HepG2 (cell line): Measurements from ENCODE around the gene EBF4. TPM values are rescaled to one million over a fixed set of nuclear protein-coding genes. Genes with fewer than 3 reads are reported as not detected.

Experiments
- ATAC-seq: fragments of 200-7000 bp; cut with Tn5 transposase; 3 replicates; pipeline ENCODE4 v1.9.1; 2020; ENCODE audit warnings: mild to moderate bottlenecking, moderate library complexity
- BruUV-seq: library from RNA; stranded (reverse); fragments of 400-500 nt; replicated peaks from 2 replicates; lab custom pipeline; 2021; lab: Mats Ljungman, UMichigan
- CTCF ChIA-PET: fragments of 300-600 bp; formaldehyde crosslinking; extraction: SDS; loops from one replicate; lab custom pipeline; 2021; ENCODE audit warnings: low total read pairs, inconsistent platforms, low intra/inter-chr PET ratio; lab: Yijun Ruan, JAX
- POLR2A ChIA-PET: fragments of 350-600 bp; sonication (Branson Sonifier 250); formaldehyde crosslinking; loops from one replicate; lab custom pipeline; 2020; ENCODE audit warnings: antibody characterized with exemption, inconsistent platforms; lab: Yijun Ruan, JAX
- DNase-seq: peaks from one replicate; pipeline ENCODE4 v3.0.0-alpha.2; 2015; ENCODE audit warnings: low spot score
- FAIRE-seq: peaks from 3 replicates; lab custom pipeline; 2011; peaks lifted over from hg19 to GRCh38; lab: Jason Lieb, UNC
- H2AFZ ChIP-seq: one replicate; pipeline ENCODE4 v1.6.1; 2011; ENCODE audit warnings: low read length, inconsistent platforms
- H3K27ac ChIP-seq: fragments of 300-600 bp; 3 replicates; pipeline ENCODE4 v1.8.0; 2011; ENCODE audit warnings: mixed run types, mild to moderate bottlenecking, mixed read lengths, low read length, inconsistent platforms; ENCODE audit not compliant: insufficient read depth; ENCODE audit errors: extremely low read length
- H3K27me3 ChIP-seq, 2 experiments: fragments of 200-600 bp in 1 of 2; 2 replicates in 1 of 2; 3 replicates in 1 of 2; pipeline versions ENCODE4 v1.6.0 to v1.8.0; 2011; ENCODE audit warnings: low read length in 2 of 2, mild to moderate bottlenecking in 2 of 2, moderate library complexity in 2 of 2, inconsistent platforms in 1 of 2; ENCODE audit not compliant: insufficient read depth in 2 of 2, control insufficient read depth in 1 of 2
- H3K36me3 ChIP-seq, 2 experiments: fragments of 200-600 bp in 1 of 2; replicated peaks in 1 of 2; 2 replicates in 1 of 2; 3 replicates in 1 of 2; pipeline versions ENCODE4 v1.5.1 to v1.8.0; 2011; ENCODE audit warnings: low read length in 2 of 2, inconsistent platforms in 1 of 2; ENCODE audit not compliant: insufficient read depth in 2 of 2, control insufficient read depth in 1 of 2
- H3K4me1 ChIP-seq: 2 replicates; pipeline ENCODE4 v1.5.1; 2012; ENCODE audit warnings: low read length, inconsistent platforms; ENCODE audit not compliant: insufficient read depth
- H3K4me2 ChIP-seq: 2 replicates; pipeline ENCODE4 v1.6.0; 2011; ENCODE audit warnings: low read depth, low read length, inconsistent platforms
- H3K4me3 ChIP-seq, 3 experiments: fragments of 200-600 bp in 1 of 3; sonication (generic), shearing (Covaris generic) in 1 of 3; replicated peaks in 1 of 3; 2 replicates each; pipeline ENCODE4 v1.5.1; 2011 to 2016; ENCODE audit warnings: low read length in 3 of 3, inconsistent platforms in 2 of 3, low read depth in 2 of 3, mild to moderate bottlenecking in 2 of 3, control low read depth in 1 of 3, mixed read lengths in 1 of 3; ENCODE audit not compliant: insufficient read depth in 1 of 3
- H3K79me2 ChIP-seq: one replicate; pipeline ENCODE4 v1.6.1; 2011; ENCODE audit warnings: low read length, inconsistent platforms; ENCODE audit not compliant: insufficient read depth
- H3K9ac ChIP-seq: 2 replicates; pipeline ENCODE4 v1.6.0; 2011; ENCODE audit warnings: mild to moderate bottlenecking, low read depth, low read length, inconsistent platforms; ENCODE audit not compliant: insufficient read depth
- H3K9me3 ChIP-seq: 2 replicates; pipeline ENCODE4 v1.5.1; 2012; ENCODE audit warnings: mild to moderate bottlenecking, low read length
- H4K20me1 ChIP-seq: 2 replicates; pipeline ENCODE4 v1.6.0; 2011; ENCODE audit warnings: inconsistent platforms, mild to moderate bottlenecking, low read length, moderate library complexity; ENCODE audit not compliant: insufficient read depth
- GABPA ChIP-seq, 2 experiments: IDR thresholded peaks; 2 replicates each; pipeline ENCODE4 v1.6.1; 2011 to 2016; ENCODE audit warnings: low read depth in 2 of 2, low read length in 1 of 2, missing biosample characterization in 1 of 2, missing genetic modification characterization in 1 of 2
- POLR2AphosphoS5 ChIP-seq: IDR thresholded peaks from 2 replicates; pipeline ENCODE4 v1.6.1; 2012; ENCODE audit warnings: low read depth, low read length
- POLR2G ChIP-seq: fragments of 200-400 bp; formaldehyde crosslinking; IDR thresholded peaks from 2 replicates; pipeline ENCODE4 v1.6.1; 2018; ENCODE audit warnings: mild to moderate bottlenecking, low read depth, low read length, moderate library complexity
- SP5 ChIP-seq: IDR thresholded peaks from 2 replicates; pipeline ENCODE4 v1.6.1; 2016; ENCODE audit warnings: low read depth, borderline replicate concordance
- ZNF605 ChIP-seq: sonication (generic); formaldehyde crosslinking; IDR thresholded peaks from 2 replicates; pipeline ENCODE4 v1.8.0; 2022; ENCODE audit warnings: mild to moderate bottlenecking, missing genetic modification reagents
- ZNF768 ChIP-seq: sonication (generic); formaldehyde crosslinking; IDR thresholded peaks from 2 replicates; pipeline ENCODE4 v1.4.0; 2020; ENCODE audit warnings: missing genetic modification reagents
- WGBS: methylation state at CpG from one replicate; pipeline ENCODE4 v1.1.6; 2017; ENCODE audit warnings: low lambda C conversion rate; 5-methylcytosine and 5-hydroxymethylcytosine counted together
- in situ Hi-C: cut with HindIII; loops from 2 replicates; pipeline ENCODE4 v1.10.0; 2017; ENCODE audit warnings: low pct_unique_long_range_greater_than_20kb; ENCODE audit not compliant: extremely low pct_ligation_motif_present
- intact Hi-C: fragments of 100-400 bp; cut with micrococcal nuclease; formaldehyde crosslinking; loops from one replicate; pipeline ENCODE4 v1.10.0; 2022; ENCODE audit not compliant: unreplicated experiment
- polyA plus RNA-seq, 8 experiments: library from polyadenylated mRNA; depleted of rRNA in 3 of 8; stranded (reverse) in 7 of 8; unstranded in 1 of 8; fragments of >200 nt; fragmentation: Illumina TruSeq in 4 of 8; extraction: Trizol in 4 of 8; gene quantifications; 2 replicates each; pipeline versions ENCODE4 v1.2.1 to v1.2.3, GENCODE V29; 2011 to 2016; ENCODE audit warnings: low read depth in 4 of 8, missing spikeins in 1 of 8, mixed read lengths in 1 of 8; ENCODE audit not compliant: insufficient read depth in 1 of 8
- total RNA-seq, 5 experiments: library from RNA; depleted of rRNA; stranded (reverse); fragments of >200 nt; fragmentation: Illumina TruSeq; extraction: Trizol; gene quantifications; 2 replicates each; pipeline ENCODE4 v1.2.3, GENCODE V29; 2016; ENCODE audit warnings: low read depth in 1 of 5
- TF ChIP-seq, protein P1 (sequence below): sonication (generic); formaldehyde crosslinking; IDR thresholded peaks from 2 replicates; pipeline ENCODE4 v1.5.0; 2020; ENCODE audit warnings: missing genetic modification reagents
- TF ChIP-seq, protein P2 (sequence below), 2 experiments: sonication (generic) in 1 of 2; formaldehyde crosslinking in 1 of 2; IDR thresholded peaks; 2 replicates each; pipeline versions ENCODE4 v1.5.1 to v1.6.1; 2011 to 2020; ENCODE audit warnings: borderline replicate concordance in 1 of 2, low read depth in 1 of 2, low read length in 1 of 2, mild to moderate bottlenecking in 1 of 2, missing genetic modification reagents in 1 of 2, moderate library complexity in 1 of 2
- TF ChIP-seq, protein P3 (sequence below): sonication (generic); formaldehyde crosslinking; IDR thresholded peaks from 2 replicates; pipeline ENCODE4 v1.4.0; 2020; ENCODE audit warnings: missing genetic modification reagents

Gene EBF4
- total and polyA plus RNA-seq, 2 of the 13 experiments (the other 11 are each of a cell fraction or from before 2014, with no cell fraction given): 0.84 to 2.2 TPM

DNA sequence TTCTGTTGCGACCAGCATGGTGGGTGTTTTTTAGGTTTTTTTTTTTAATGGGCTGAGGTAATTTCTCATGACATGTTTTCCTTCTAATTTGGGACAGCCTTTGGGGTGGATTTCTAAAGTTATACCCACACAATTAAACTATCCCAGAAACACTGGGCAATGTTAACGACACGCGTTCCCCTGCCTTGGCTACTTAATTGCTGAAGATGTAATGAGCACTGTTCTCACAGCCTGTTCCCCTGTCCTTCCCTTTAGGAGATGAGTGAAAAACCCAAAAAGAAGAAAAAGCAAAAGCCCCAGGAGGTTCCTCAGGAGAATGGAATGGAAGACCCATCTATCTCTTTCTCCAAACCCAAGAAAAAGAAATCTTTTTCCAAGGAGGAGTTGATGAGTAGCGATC is 34.9 kb upstream of the EBF4 start (continued):
- TF ChIP-seq, protein P1, sequence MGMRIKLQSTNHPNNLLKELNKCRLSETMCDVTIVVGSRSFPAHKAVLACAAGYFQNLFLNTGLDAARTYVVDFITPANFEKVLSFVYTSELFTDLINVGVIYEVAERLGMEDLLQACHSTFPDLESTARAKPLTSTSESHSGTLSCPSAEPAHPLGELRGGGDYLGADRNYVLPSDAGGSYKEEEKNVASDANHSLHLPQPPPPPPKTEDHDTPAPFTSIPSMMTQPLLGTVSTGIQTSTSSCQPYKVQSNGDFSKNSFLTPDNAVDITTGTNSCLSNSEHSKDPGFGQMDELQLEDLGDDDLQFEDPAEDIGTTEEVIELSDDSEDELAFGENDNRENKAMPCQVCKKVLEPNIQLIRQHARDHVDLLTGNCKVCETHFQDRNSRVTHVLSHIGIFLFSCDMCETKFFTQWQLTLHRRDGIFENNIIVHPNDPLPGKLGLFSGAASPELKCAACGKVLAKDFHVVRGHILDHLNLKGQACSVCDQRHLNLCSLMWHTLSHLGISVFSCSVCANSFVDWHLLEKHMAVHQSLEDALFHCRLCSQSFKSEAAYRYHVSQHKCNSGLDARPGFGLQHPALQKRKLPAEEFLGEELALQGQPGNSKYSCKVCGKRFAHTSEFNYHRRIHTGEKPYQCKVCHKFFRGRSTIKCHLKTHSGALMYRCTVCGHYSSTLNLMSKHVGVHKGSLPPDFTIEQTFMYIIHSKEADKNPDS (CRISPR knock-in tag): no peak
- TF ChIP-seq SP5 (no peak), POLR2G (no peak), POLR2AphosphoS5 (0 out of 2 replicates have a peak, but pooled peaks have one; percentile 9)
- TF ChIP-seq, protein P2, sequence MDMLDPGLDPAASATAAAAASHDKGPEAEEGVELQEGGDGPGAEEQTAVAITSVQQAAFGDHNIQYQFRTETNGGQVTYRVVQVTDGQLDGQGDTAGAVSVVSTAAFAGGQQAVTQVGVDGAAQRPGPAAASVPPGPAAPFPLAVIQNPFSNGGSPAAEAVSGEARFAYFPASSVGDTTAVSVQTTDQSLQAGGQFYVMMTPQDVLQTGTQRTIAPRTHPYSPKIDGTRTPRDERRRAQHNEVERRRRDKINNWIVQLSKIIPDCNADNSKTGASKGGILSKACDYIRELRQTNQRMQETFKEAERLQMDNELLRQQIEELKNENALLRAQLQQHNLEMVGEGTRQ (IDR thresholded peaks at IDR 0.05; ENCODE audit: low read depth, low read length): 0 out of 2 replicates have a peak, but pooled peaks have one; percentile 7
- TF ChIP-seq, protein P2 (CRISPR knock-in tag; IDR thresholded peaks at IDR 0.05; ENCODE audit: borderline replicate concordance): no peak
- TF ChIP-seq, all 625 proteins: peak for 4

GRCh38 chr20:2658414-2659354 is 33.9 kb upstream of the EBF4 start:
- BruUV-seq: no TSS peak
- Histone ChIP-seq H3K9ac (no peak overlapping the region), H3K4me2 (no peak overlapping the region), H2AFZ (no peak overlapping the region), H4K20me1 (peaks cover 46% of the 10 kb centered on the region), H3K4me3 (no peak overlapping the region), H3K27me3 (no peaks in the 10 kb centered on the region; a peak in 1 of 5 replicates), H3K36me3 (peaks cover 53 to 85% of the 10 kb centered on the region in 2 experiments), H3K27ac (no peak overlapping the region), H3K79me2 (peaks cover 35% of the 10 kb centered on the region), H3K4me1 (peaks cover 50% of the 10 kb centered on the region), H3K9me3 (no peaks in the 10 kb centered on the region)
- ChIA-PET CTCF (no interaction called here), POLR2A (no interaction called here)
- peak; percentile 40 for DNase-seq
- in situ Hi-C loops: no loop called here
- 91% methylated on average over 13 of the region's 13 CpGs for WGBS
- intact Hi-C loops: no loop called here
- FAIRE-seq: no peak
- ATAC-seq: peak; percentile 47
- peak; percentile 89 for TF ChIP-seq POLR2AphosphoS5
- TF ChIP-seq, protein P3, sequence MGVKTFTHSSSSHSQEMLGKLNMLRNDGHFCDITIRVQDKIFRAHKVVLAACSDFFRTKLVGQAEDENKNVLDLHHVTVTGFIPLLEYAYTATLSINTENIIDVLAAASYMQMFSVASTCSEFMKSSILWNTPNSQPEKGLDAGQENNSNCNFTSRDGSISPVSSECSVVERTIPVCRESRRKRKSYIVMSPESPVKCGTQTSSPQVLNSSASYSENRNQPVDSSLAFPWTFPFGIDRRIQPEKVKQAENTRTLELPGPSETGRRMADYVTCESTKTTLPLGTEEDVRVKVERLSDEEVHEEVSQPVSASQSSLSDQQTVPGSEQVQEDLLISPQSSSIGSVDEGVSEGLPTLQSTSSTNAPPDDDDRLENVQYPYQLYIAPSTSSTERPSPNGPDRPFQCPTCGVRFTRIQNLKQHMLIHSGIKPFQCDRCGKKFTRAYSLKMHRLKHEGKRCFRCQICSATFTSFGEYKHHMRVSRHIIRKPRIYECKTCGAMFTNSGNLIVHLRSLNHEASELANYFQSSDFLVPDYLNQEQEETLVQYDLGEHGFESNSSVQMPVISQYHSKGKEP (CRISPR knock-in tag): no peak
- TF ChIP-seq ZNF768 (CRISPR knock-in tag): peak; percentile 43; the same call in 1 of the 2 replicates
- TF ChIP-seq ZNF605 (CRISPR knock-in tag): 0 out of 2 replicates have a peak, but pooled peaks have one; percentile 42
- TF ChIP-seq GABPA (IDR thresholded peaks at IDR 0.05; ENCODE audit: low read depth, low read length): no peak
- 0 out of 2 replicates have a peak, but pooled peaks have one; percentile 7 for TF ChIP-seq GABPA (CRISPR knock-in tag; IDR thresholded peaks at IDR 0.05; ENCODE audit: low read depth)
